Suprapubic skin (tissue), 4 donors: ENCODE results near the gene RYR3. TPM values are rescaled to one million over a fixed set of nuclear protein-coding genes. Genes with fewer than 3 reads are reported as not detected.

ENCODE experiments used
- DNase-seq, 2 donors: peaks; one replicate each; pipeline ENCODE4 v3.0.0-alpha.2; 2019; ENCODE audit warnings: low spot score in 2 of 2
- H3K27ac ChIP-seq: fragments of 200-600 bp; sonication (generic); one replicate; pipeline ENCODE4 v1.5.1; 2019
- H3K27me3 ChIP-seq: fragments of 200-600 bp; sonication (generic); one replicate; pipeline ENCODE4 v1.5.1; 2019
- H3K36me3 ChIP-seq: fragments of 200-600 bp; sonication (generic); one replicate; pipeline ENCODE4 v1.5.1; 2019
- H3K4me1 ChIP-seq: fragments of 200-600 bp; sonication (generic); one replicate; pipeline ENCODE4 v1.5.1; 2019
- H3K4me3 ChIP-seq: fragments of 200-600 bp; sonication (generic); one replicate; pipeline ENCODE4 v1.5.1; 2019; ENCODE audit warnings: mild to moderate bottlenecking
- H3K9me3 ChIP-seq: fragments of 200-600 bp; sonication (generic); one replicate; pipeline ENCODE4 v1.5.1; 2019
- CTCF ChIP-seq, 2 donors: fragments of 200-600 bp in 1 of 2; fragments of 450-650 bp in 1 of 2; sonication (generic) in 1 of 2; IDR thresholded peaks; one replicate each; pipeline ENCODE4 v1.5.1; 2016 to 2019; ENCODE audit warnings: antibody characterized with exemption in 2 of 2, mild to moderate bottlenecking in 1 of 2, moderate library complexity in 1 of 2
- EP300 ChIP-seq: sonication (generic); formaldehyde crosslinking; IDR thresholded peaks from one replicate; pipeline ENCODE4 v1.6.1; 2017; ENCODE audit warnings: antibody characterized with exemption
- POLR2A ChIP-seq, 2 donors: fragments of 450-650 bp; IDR thresholded peaks; one replicate each; pipeline ENCODE4 v1.6.1; 2017; ENCODE audit warnings: antibody characterized with exemption in 2 of 2, mild to moderate bottlenecking in 2 of 2, moderate library complexity in 2 of 2
- POLR2AphosphoS5 ChIP-seq, 3 donors: sonication (generic); formaldehyde crosslinking; IDR thresholded peaks; one replicate each; pipeline ENCODE4 v1.6.1; 2017; ENCODE audit warnings: antibody characterized with exemption in 3 of 3
- WGBS: methylation state at CpG from one replicate; pipeline ENCODE4 v1.1.5; 2018; 5-methylcytosine and 5-hydroxymethylcytosine counted together
- total RNA-seq, 4 donors: library from RNA; depleted of rRNA; stranded (reverse); fragments of >200 nt; gene quantifications; one replicate each; pipeline ENCODE4 v1.1.0, GENCODE V29; 2016

Gene RYR3
- total RNA-seq, 4 donors from 2014 or later = 0.38 to 2.0 (median 0.80) TPM

DNA sequence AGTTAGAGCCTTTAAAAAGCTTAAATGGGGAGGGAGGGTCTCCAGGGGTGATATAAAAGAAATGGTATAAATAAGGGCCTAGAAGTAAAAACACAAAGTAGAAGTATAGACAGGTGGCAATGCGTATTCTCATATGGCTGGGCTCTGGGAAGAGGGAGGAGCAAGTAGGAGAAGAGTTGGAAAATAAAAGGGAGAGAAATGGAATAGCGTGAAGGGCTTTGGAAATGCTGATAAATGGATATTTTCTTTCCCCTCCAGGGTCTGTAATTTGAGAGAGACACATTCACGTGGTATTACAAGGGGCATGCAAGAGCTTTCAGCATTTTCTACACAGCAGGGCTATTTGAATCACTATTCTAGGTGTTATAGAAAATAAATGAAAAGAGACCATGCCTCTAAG, 313.7 kb downstream of the RYR3 start:
- H3K9me3 ChIP-seq = no peaks in the 10 kb centered on the region
- no peak overlapping the region for H3K4me3 ChIP-seq
- H3K36me3 ChIP-seq = no peaks in the 10 kb centered on the region
- H3K27me3 ChIP-seq = no peaks in the 10 kb centered on the region
- TF ChIP-seq EP300 = no peak
- no peak for TF ChIP-seq CTCF (IDR thresholded peaks at IDR 0.05)
- TF ChIP-seq POLR2AphosphoS5 (IDR thresholded peaks at IDR 0.05) = no peak
- TF ChIP-seq POLR2A (IDR thresholded peaks at IDR 0.05) = no peak
- DNase-seq = no peak
- WGBS = 48% methylated on average over 3 of the region's 3 CpGs
- no peak overlapping the region for H3K27ac ChIP-seq
- no peaks in the 10 kb centered on the region for H3K4me1 ChIP-seq

DNA sequence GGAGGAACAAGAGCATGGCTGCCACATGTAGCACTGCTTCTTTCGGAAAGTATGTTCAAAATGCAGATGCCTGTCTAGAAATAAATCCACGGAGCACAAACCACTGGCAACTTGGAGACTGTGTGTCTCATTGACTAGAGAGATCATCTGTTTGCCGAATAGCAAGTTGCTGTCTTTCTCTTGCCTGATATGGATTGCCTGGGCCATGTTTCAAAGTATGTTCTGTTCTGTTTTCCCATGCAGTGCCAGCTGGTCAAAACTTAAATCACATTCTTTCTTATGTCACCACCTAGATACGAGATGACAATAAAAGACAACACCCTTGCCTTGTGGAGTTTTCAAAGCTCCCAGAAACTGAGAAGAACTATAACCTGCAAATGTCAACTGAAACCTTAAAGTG, 318.9 kb downstream of the RYR3 start:
- H3K27ac ChIP-seq = no peak overlapping the region
- H3K4me3 ChIP-seq = no peak overlapping the region
- 38% methylated on average over 4 of the region's 4 CpGs for WGBS
- no peaks in the 10 kb centered on the region for H3K27me3 ChIP-seq
- no peaks in the 10 kb centered on the region for H3K36me3 ChIP-seq
- TF ChIP-seq CTCF (IDR thresholded peaks at IDR 0.05) = no peak
- TF ChIP-seq POLR2AphosphoS5 (IDR thresholded peaks at IDR 0.05) = no peak
- no peak for TF ChIP-seq EP300
- no peak for TF ChIP-seq POLR2A (IDR thresholded peaks at IDR 0.05)
- no peaks in the 10 kb centered on the region for H3K9me3 ChIP-seq
- no peaks in the 10 kb centered on the region for H3K4me1 ChIP-seq
- no peak for DNase-seq

GRCh38 chr15:33636234-33636633, 325.5 kb downstream of the RYR3 start:
- 88% methylated on average over 7 of the region's 7 CpGs for WGBS
- no peak overlapping the region for H3K4me3 ChIP-seq
- no peaks in the 10 kb centered on the region for H3K36me3 ChIP-seq
- no peak for TF ChIP-seq EP300
- no peak for TF ChIP-seq POLR2AphosphoS5 (IDR thresholded peaks at IDR 0.05)
- TF ChIP-seq CTCF (IDR thresholded peaks at IDR 0.05) = no peak
- no peak for TF ChIP-seq POLR2A (IDR thresholded peaks at IDR 0.05)
- no peaks in the 10 kb centered on the region for H3K9me3 ChIP-seq
- no peak for DNase-seq
- H3K27me3 ChIP-seq = no peaks in the 10 kb centered on the region
- no peak overlapping the region for H3K27ac ChIP-seq
- H3K4me1 ChIP-seq = peaks cover 4% of the 10 kb centered on the region

- Histone ChIP-seq H3K36me3 (no peaks in the 10 kb centered on the region), H3K9me3 (no peaks in the 10 kb centered on the region), H3K4me3 (no peak overlapping the region), H3K27ac (no peak overlapping the region), H3K4me1 (peaks cover 4% of the 10 kb centered on the region), H3K27me3 (no peaks in the 10 kb centered on the region)
- WGBS = 63% methylated on average over 1 of the region's 1 CpG
- no peak for TF ChIP-seq EP300
- no peak for DNase-seq
These were observed 326.2 kb downstream of the RYR3 start for GRCh38 chr15:33636958-33637357.

GRCh38 chr15:33638453-33638852, 327.7 kb downstream of the RYR3 start:
- Histone ChIP-seq H3K4me3 (no peak overlapping the region), H3K9me3 (no peaks in the 10 kb centered on the region), H3K4me1 (peaks cover 4% of the 10 kb centered on the region), H3K27me3 (no peaks in the 10 kb centered on the region), H3K36me3 (no peaks in the 10 kb centered on the region), H3K27ac (no peak overlapping the region)
- WGBS = 79% methylated on average over 2 of the region's 2 CpGs
- no peak for DNase-seq
- TF ChIP-seq EP300 = no peak
- TF ChIP-seq POLR2A (IDR thresholded peaks at IDR 0.05) = no peak
- TF ChIP-seq POLR2AphosphoS5 (IDR thresholded peaks at IDR 0.05) = no peak
- TF ChIP-seq CTCF (IDR thresholded peaks at IDR 0.05) = no peak

GRCh38 chr15:33639051-33639450, 328.3 kb downstream of the RYR3 start:
- TF ChIP-seq CTCF (IDR thresholded peaks at IDR 0.05) (no peak), EP300 (no peak), POLR2A (IDR thresholded peaks at IDR 0.05) (no peak), POLR2AphosphoS5 (IDR thresholded peaks at IDR 0.05) (no peak)
- no peaks in the 10 kb centered on the region for H3K9me3 ChIP-seq
- no peaks in the 10 kb centered on the region for H3K36me3 ChIP-seq
- H3K27me3 ChIP-seq = no peaks in the 10 kb centered on the region
- WGBS = 86% methylated on average over 4 of the region's 4 CpGs
- no peak overlapping the region for H3K27ac ChIP-seq
- H3K4me3 ChIP-seq = no peak overlapping the region
- no peak for DNase-seq
- peaks cover 4% of the 10 kb centered on the region for H3K4me1 ChIP-seq
